Loucy (cell line): Measurements from ENCODE around the gene SEC14L1.

ENCODE experiments used
- CTCF ChIP-seq: fragments of 200-600 bp; sonication (generic); conservative IDR thresholded peaks from 2 replicates; pipeline ENCODE4 v1.5.1; 2014; ENCODE audit warnings: mild to moderate bottlenecking, antibody characterized with exemption, low read length
- EZH2phosphoT487 ChIP-seq: fragments of 200-600 bp; IDR thresholded peaks from 2 replicates; pipeline ENCODE4 v1.6.1; 2018; ENCODE audit warnings: antibody characterized with exemption, mild to moderate bottlenecking, moderate library complexity, borderline replicate concordance

- no peak for TF ChIP-seq CTCF
- no peak for TF ChIP-seq EZH2phosphoT487
Measured at GRCh38 chr17:77203846-77204245, 63.1 kb downstream of the SEC14L1 start.
